DOHH2 (cell line): Measurements from ENCODE around the gene TADA1.
A peak's percentile ranks its signal among the peaks of the same experiment; 100 is the strongest.

Source experiments
- CTCF ChIP-seq: fragments of 200-600 bp; sonication (generic); IDR thresholded peaks from one replicate; pipeline ENCODE4 v1.5.1; 2014; ENCODE audit warnings: antibody characterized with exemption, mild to moderate bottlenecking, low read depth, low read length; ENCODE audit not compliant: poor library complexity, severe bottlenecking
- EZH2phosphoT487 ChIP-seq: fragments of 200-600 bp; sonication (generic); IDR thresholded peaks from 2 replicates; pipeline ENCODE4 v1.6.1; 2017; ENCODE audit warnings: borderline replicate concordance, mild to moderate bottlenecking, antibody characterized with exemption, low read length, moderate library complexity, mixed read lengths

GRCh38 chr1:166839600-166840308, 36.3 kb downstream of the TADA1 start:
- TF ChIP-seq CTCF, result peak; percentile 47
- no peak for TF ChIP-seq EZH2phosphoT487
